ENCODE data around the gene ESAM.
A peak's percentile ranks its signal among the peaks of the same experiment; 100 is the strongest.

Gene ESAM

GRCh38 chr11:124760205-124760652, 1.9 kb downstream of the ESAM start:
- Mint-ChIP-seq H3K4me3 (peak overlapping the region; percentile 57), H3K4me1 (ENCODE audit: low read depth) (peaks cover 21% of the 10 kb centered on the region)

DNA sequence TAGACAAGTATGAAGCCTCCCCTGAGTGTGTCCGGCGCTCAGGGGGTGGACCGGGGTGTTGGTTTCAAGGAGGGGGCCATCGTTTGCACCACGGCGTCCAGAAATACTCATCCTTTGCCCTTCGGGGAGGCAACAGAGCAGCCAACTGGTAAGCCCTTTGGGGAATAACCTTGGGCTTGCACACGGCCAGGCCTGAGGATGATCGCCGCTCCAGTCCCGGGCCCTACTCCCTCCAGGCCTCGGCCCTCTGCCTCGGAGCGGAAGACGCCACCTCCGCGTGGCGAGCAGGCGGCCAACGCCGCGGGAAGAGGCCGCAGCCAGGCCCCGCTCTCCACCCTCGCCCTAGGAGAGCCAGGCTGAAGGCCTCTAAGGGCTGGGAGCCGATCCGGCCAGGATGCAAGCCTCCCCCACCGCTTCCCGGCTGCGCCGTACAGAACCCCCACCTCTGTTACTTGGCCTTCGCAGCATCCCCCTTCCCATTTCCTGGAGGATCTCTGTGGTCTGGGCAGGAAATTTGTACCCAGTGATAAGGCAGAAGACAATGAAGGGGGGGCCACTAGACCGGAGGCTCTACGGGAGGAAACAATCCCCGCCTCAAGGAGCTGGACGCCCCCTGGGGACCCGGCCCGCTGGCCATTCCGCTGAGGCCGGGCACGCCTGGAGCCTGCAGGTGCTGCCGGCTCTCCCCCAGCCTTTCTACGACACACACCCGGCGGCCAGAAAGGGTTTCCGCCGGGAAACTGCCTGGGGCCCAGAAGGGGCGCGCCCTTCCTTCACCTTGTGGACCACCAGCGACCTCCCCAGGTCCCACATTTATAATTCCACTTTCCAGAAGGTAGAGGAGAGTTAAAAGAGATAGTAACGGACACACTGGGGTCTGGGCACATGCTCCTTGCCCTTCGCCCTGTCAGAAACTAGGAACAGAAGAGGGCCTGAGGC, 2.6 kb downstream of the ESAM start:
- H3K27me3 Mint-ChIP-seq = peaks cover 15% of the 10 kb centered on the region

More at GRCh38 chr11:124760205-124760652, 1.9 kb downstream of the ESAM start:
- H3K27ac Mint-ChIP-seq = no peak overlapping the region
- H3K9me3 Mint-ChIP-seq (ENCODE audit: low read depth) = no peaks in the 10 kb centered on the region
- H3K36me3 Mint-ChIP-seq = no peaks in the 10 kb centered on the region
- H3K27me3 Mint-ChIP-seq = peaks cover 14% of the 10 kb centered on the region

GRCh38 chr11:124758355-124759265, 3.5 kb downstream of the ESAM start:
- peaks cover 21% of the 10 kb centered on the region for H3K4me1 Mint-ChIP-seq (ENCODE audit: low read depth)
- H3K9me3 Mint-ChIP-seq (ENCODE audit: low read depth) = no peaks in the 10 kb centered on the region
- peak overlapping the region; percentile 75 for H3K4me3 Mint-ChIP-seq
- no peaks in the 10 kb centered on the region for H3K36me3 Mint-ChIP-seq
- peaks cover 15% of the 10 kb centered on the region for H3K27me3 Mint-ChIP-seq
- H3K27ac Mint-ChIP-seq = no peak overlapping the region

More for the DNA sequence above, 2.6 kb downstream of the ESAM start:
- Mint-ChIP-seq H3K9me3 (ENCODE audit: low read depth) (no peaks in the 10 kb centered on the region), H3K27ac (no peak overlapping the region), H3K36me3 (no peaks in the 10 kb centered on the region), H3K4me3 (peak overlapping the region; percentile 35), H3K4me1 (ENCODE audit: low read depth) (peaks cover 21% of the 10 kb centered on the region)

DNA sequence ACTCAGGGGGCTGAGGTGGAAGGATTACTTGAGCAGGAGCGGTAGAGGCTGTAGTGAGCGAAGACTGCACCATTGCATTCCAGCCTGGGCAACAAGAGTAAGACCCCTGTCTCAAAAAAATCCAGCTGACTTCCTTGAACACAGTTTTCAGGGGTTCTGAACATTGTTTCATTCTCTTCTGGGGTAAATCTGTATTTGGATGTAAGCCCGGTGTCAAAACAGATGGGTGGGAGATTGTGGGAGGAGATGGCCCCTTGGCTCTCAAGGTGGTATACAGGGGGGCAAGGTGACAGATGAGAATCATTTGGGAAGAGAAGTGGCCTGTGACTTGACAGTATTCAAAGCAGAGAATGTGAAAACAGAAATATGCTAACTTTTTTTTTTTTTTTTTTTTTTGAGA, 4.8 kb downstream of the ESAM start:
- H3K36me3 Mint-ChIP-seq = no peaks in the 10 kb centered on the region
- no peaks in the 10 kb centered on the region for H3K9me3 Mint-ChIP-seq (ENCODE audit: low read depth)
- peaks cover 19% of the 10 kb centered on the region for H3K4me1 Mint-ChIP-seq (ENCODE audit: low read depth)
- peaks cover 14% of the 10 kb centered on the region for H3K27me3 Mint-ChIP-seq
- H3K27ac Mint-ChIP-seq = no peak overlapping the region
- no peak overlapping the region for H3K4me3 Mint-ChIP-seq

- no peaks in the 10 kb centered on the region for H3K9me3 Mint-ChIP-seq (ENCODE audit: low read depth)
- no peaks in the 10 kb centered on the region for H3K36me3 Mint-ChIP-seq
These were observed 5.3 kb downstream of the ESAM start for GRCh38 chr11:124756753-124757227.

GRCh38 chr11:124756033-124756752, 5.9 kb downstream of the ESAM start:
- no peaks in the 10 kb centered on the region for H3K36me3 Mint-ChIP-seq
- no peak overlapping the region for H3K27ac Mint-ChIP-seq
- peaks cover 14% of the 10 kb centered on the region for H3K27me3 Mint-ChIP-seq
- H3K4me3 Mint-ChIP-seq = no peak overlapping the region
- no peaks in the 10 kb centered on the region for H3K9me3 Mint-ChIP-seq (ENCODE audit: low read depth)
- peaks cover 14% of the 10 kb centered on the region for H3K4me1 Mint-ChIP-seq (ENCODE audit: low read depth)

More at GRCh38 chr11:124756753-124757227, 5.3 kb downstream of the ESAM start:
- Mint-ChIP-seq H3K27me3 (peaks cover 14% of the 10 kb centered on the region), H3K27ac (no peak overlapping the region), H3K4me3 (no peak overlapping the region), H3K4me1 (ENCODE audit: low read depth) (peaks cover 19% of the 10 kb centered on the region)

DNA sequence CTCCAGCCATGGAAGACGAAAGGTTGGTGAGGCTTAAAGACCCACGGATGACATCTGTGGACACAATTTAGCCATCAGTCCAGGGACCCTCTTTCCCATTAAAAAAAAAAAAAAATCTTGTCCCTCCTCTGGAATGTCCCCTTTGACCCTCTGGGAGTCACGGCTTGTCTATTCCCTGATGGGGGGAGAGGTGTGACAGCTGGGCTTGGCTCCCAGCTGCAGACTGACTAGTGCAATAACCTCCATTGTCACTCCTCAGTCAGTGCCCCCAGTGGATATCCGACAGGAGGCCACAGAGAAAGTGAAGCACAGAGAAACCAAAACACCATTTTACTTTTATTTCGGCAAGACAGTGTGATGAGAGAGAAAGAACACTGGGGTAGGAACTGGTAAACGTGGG, 7.4 kb downstream of the ESAM start:
- Mint-ChIP-seq H3K9me3 (ENCODE audit: low read depth) (no peaks in the 10 kb centered on the region), H3K27ac (no peak overlapping the region), H3K4me1 (ENCODE audit: low read depth) (peaks cover 11% of the 10 kb centered on the region), H3K27me3 (peaks cover 14% of the 10 kb centered on the region), H3K4me3 (no peak overlapping the region), H3K36me3 (no peaks in the 10 kb centered on the region)

DNA sequence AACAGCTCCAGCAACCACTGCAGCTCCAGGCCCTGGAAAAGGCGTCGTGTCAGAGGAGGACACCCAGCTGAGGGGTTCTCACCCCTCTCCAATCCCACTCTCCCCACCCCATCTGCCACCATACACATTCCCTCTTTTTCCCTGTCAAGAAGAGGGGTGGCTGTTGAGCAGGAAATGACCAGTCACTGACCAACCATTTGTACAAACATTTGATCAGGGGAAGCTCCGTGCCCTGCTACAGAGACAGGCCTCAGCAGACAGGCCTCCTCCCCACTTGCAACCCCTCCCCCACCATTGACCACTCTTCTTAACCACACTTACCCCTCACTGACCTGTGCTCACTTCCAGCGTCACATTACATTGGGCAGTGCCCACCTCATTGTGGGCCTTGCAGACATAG, 7.8 kb downstream of the ESAM start:
- H3K27ac Mint-ChIP-seq = no peak overlapping the region
- no peaks in the 10 kb centered on the region for H3K9me3 Mint-ChIP-seq (ENCODE audit: low read depth)
- no peak overlapping the region for H3K4me3 Mint-ChIP-seq
- H3K36me3 Mint-ChIP-seq = no peaks in the 10 kb centered on the region
- peaks cover 11% of the 10 kb centered on the region for H3K4me1 Mint-ChIP-seq (ENCODE audit: low read depth)
- H3K27me3 Mint-ChIP-seq = peaks cover 14% of the 10 kb centered on the region

DNA sequence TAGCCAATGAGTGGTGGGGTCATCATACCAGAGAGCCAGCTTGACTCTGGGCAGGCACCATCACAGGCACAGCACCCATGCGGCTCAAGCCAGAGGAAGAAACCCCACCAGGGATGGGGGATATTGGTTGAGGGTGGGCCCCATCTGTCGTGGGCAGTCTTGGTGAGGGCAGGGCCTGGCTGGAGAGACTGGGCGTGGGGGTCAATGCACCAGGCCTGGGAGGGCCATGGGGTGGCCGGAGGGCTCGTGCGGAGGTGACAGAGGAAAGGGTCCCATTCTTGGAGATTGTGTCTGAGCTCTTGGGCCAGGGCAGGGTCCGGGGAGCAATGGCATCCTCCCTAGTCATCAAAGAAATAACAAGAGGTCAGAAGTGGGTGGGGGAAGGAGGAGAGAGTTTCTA, 8.5 kb downstream of the ESAM start:
- no peaks in the 10 kb centered on the region for H3K36me3 Mint-ChIP-seq
- no peak overlapping the region for H3K27ac Mint-ChIP-seq
- H3K9me3 Mint-ChIP-seq (ENCODE audit: low read depth) = no peaks in the 10 kb centered on the region
- peaks cover 14% of the 10 kb centered on the region for H3K27me3 Mint-ChIP-seq
- H3K4me3 Mint-ChIP-seq = no peak overlapping the region
- peaks cover 10% of the 10 kb centered on the region for H3K4me1 Mint-ChIP-seq (ENCODE audit: low read depth)

DNA sequence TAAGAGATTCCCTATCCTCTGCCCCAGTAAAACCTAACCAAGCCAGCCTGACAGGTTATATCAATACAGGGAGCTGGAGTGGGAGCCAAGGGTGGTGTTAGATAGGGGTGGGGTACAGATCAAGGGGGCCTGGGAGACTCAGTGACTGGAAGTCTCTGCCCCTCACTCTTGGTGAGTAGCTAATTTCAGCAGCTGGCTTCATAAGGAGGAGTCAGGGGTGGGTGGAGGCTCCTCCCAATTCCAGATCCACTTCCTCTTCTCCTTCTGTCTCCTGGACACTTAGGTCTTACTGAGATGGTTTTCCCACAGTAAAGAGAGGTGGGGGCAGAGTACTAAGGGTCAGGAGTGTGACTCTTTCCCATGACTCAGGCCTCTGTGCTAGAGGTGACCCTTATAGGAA, 8.9 kb downstream of the ESAM start:
- Mint-ChIP-seq H3K4me1 (ENCODE audit: low read depth) (peaks cover 6% of the 10 kb centered on the region), H3K27ac (no peak overlapping the region), H3K36me3 (no peaks in the 10 kb centered on the region), H3K9me3 (ENCODE audit: low read depth) (no peaks in the 10 kb centered on the region), H3K4me3 (no peak overlapping the region), H3K27me3 (peaks cover 9% of the 10 kb centered on the region)

DNA sequence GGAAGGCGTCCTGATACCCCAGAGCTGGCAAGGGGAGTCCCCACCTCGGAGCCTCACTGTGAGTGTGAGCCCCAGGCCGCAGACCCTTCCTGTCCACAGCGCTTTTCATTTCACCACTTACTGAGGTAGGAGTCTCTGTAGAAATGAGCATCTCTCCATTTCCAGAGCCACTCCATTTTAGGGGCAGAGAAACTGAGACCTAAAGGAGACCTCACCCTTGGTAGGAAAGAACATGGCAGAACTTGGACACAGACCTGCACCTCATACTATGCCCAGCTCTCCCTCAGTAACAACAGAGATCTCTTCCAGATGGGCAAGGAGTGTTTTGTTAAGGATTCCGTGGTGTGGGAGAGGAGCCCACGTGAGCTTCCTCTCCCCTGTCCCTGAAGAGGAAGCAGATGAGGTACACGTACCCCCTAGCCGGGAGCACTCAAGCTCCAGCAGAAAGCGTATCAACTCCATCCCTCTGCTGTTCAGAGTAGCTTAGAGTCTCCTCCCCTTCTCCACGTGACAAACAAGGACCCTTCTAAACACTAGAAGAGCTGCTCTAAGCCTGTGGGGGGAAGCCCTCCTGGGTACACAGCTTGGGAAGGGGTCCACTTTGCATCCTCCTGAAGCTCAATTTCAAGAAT, 9.5 kb downstream of the ESAM start:
- peak overlapping the region; percentile 61 for H3K27ac Mint-ChIP-seq
- no peaks in the 10 kb centered on the region for H3K36me3 Mint-ChIP-seq
- no peaks in the 10 kb centered on the region for H3K9me3 Mint-ChIP-seq (ENCODE audit: low read depth)
- H3K27me3 Mint-ChIP-seq = peaks cover 8% of the 10 kb centered on the region
- H3K4me1 Mint-ChIP-seq (ENCODE audit: low read depth) = peaks cover 5% of the 10 kb centered on the region
- H3K4me3 Mint-ChIP-seq = peak overlapping the region; percentile 58

GRCh38 chr11:124751741-124752470, 10.2 kb downstream of the ESAM start, which contains the start of gene VSIG2:
TSS of gene VSIG2 (minus strand) at chr11:124752255. CDS start at chr11:124752137, 118 bp downstream.
- H3K27me3 Mint-ChIP-seq = peaks cover 6% of the 10 kb centered on the region

GRCh38 chr11:124751391-124751740, 10.7 kb downstream of the ESAM start:
- H3K9me3 Mint-ChIP-seq (ENCODE audit: low read depth) = no peaks in the 10 kb centered on the region
- H3K36me3 Mint-ChIP-seq = no peaks in the 10 kb centered on the region
- peaks cover 5% of the 10 kb centered on the region for H3K27me3 Mint-ChIP-seq
- peaks cover 12% of the 10 kb centered on the region for H3K4me1 Mint-ChIP-seq (ENCODE audit: low read depth)
- no peak overlapping the region for H3K4me3 Mint-ChIP-seq
- H3K27ac Mint-ChIP-seq = no peak overlapping the region

More at GRCh38 chr11:124751741-124752470, 10.2 kb downstream of the ESAM start, which contains the start of gene VSIG2:
- Mint-ChIP-seq H3K27ac (peak within 1 kb of the TSS; percentile 61), H3K36me3 (no peaks in the 10 kb centered on the region), H3K9me3 (ENCODE audit: low read depth) (no peaks in the 10 kb centered on the region), H3K4me1 (ENCODE audit: low read depth) (peaks cover 8% of the 10 kb centered on the region), H3K4me3 (peak within 1 kb of the TSS; percentile 58)
